Activated CD4-positive, alpha-beta T cell treated with anti-CD3 and anti-CD28 coated beads, Interleukin-2, amount 50 U/mL, for 4 hours (primary cell): ENCODE measurements around the gene CDH4.

Experiments
- DNase-seq, 2 experiments: peaks; one replicate each; pipeline ENCODE4 v3.0.0-alpha.2; 2020

The CDH4 gene

DNA sequence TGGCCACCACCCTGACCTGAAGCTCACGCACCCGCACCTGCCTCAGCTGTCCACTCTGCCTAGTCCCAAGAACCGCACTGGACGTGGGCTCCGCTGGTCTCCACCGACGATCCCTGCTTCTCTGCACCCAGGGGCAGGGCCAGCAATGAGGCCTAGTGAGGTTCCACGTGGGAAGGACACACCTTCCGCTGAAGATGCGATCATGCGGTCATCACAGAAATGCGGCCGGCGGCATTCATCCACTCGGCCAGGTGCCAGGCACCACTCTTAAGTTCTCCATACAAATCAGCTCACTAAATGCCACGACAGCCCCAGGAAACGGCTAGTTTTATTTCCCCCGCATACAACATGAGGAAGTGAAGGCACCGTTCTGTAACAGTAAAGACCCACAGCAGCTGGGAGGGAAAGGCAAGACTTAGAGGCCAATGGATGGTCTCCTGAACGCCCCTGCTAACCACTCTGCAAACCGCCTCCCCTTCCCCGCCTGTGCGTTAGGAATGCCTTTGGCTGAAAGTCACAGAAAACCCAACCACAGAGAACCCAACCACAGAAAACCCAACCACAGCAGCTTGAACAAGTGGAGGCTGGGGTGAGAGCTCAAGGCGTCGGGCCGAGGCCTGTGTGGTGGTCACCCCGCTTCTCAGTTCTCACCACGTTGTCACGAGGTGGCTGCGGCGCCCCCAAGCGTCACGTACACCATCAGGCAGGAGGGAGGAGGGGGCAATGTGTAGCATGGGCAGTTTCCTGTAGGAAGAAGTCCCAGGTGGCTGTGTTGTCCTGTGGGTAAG, 609.2 kb downstream of the CDH4 start:
- DNase-seq, result no peak

DNA sequence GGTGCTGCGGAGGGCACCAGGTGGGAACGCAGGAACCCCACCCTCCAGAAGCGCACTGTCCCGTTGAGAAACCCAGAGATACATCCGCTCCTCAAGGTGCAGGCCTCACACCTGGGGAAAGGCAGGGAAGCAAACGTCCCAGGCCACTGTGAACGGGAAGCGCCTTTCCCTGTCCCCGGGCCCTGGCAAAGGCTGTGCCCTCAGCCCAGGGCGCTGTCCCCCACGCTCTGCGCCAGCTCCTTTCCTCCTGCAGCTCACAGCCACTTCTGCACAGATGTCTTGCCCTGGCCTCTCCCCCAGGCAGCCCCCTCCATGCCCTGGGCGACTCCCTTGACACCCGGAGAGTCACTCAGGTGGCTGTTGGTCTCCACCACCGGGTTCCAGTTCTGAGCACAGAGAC, 609.8 kb downstream of the CDH4 start:
- no peak for DNase-seq

DNA sequence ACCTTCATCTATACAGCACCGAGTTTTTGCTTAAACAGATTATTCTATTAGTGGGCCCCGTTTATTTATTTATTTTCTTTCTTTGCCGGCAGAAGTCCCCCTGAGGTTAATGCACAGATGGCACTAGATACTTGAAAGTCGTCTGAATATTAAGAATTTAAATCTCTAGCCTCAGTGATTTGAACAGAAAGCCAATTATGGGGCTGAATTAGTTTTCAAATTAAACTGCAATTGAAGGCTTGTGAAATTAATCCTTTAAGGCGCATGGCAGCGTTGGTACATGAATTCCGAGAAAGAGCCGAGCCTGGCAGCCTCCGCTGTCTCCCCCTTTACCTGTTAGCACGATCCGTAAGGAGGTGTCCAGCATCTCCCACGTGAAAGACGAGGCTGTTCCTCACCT, 610.8 kb downstream of the CDH4 start:
- no peak for DNase-seq

DNA sequence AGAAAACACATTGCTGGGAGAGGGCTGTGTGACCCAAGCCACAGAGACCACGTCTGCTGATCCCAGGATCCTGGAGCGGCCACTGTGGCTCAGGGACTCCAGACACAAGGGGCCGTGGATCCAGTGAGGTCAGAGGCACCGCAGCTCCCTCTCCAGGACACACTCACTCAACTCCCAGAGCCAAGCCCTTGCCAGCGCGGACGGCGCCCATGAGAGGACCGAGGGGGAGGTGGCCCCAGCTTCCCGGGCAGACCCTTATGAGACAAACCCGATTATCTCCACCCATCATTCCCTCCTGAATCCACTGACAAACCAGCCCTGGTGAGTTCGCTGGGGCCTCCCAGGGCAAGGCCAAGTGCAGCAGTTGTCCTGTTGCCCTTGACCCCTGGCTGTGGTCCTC, 612.4 kb downstream of the CDH4 start:
- DNase-seq, result no peak

DNA sequence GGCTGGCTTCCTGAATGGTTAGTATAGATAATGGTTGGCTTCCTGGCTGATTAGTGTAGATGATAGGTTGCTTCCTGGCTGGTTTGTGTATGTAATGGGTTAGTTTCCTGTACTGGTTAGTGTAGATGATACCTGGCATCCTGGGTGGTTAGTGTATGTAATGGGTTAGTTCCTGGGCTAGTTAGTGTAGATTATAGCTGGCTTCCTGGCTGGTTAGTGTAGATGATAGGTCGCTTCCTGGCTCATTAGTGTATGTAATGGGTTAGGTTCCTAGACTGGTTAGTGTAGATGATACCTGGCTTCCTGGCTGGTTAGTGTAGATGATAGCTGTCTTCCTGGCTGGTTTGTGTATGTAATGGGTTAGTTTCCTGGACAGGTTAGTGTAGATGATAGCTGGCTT, 613.3 kb downstream of the CDH4 start:
- no peak for DNase-seq

DNA sequence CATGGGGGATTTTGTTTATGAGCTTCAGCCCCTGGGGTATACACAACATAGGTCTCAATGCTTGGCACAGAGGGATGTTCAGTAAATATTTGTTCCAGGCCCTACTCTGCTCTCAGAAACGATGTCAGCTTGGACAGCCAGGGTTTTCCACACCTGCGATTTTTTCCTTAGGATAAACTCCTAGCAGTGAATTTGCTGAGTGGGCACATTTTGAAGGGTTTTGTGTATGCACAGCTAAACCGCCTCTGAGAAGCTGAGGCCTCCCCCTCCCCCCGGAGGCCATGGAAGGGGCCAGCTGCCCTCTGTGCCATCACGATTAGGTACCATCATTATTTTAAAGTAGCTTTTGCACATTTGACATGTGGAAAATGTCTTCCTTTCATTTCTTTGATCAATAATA, 614.1 kb downstream of the CDH4 start:
- DNase-seq, result no peak

DNA sequence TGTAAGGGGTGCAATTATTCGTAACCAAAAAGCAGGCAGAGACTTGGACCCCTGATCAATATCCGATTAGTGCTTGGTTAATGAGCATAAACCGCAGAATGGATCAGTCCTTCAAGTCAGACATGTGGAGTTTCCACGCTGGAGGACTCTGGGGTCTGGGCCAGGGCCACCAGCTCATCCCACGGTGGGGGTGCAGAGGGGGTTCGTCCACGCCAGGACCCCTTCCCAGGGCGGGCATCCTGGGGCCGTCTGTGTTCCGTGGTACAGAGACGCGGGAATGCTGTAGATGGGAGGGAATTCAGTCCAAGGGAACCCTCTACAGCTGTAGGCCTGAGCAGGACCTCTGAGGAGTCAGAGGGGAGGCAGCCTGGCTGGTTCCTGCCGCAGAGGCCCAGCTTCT, 615.9 kb downstream of the CDH4 start:
- no peak for DNase-seq

DNA sequence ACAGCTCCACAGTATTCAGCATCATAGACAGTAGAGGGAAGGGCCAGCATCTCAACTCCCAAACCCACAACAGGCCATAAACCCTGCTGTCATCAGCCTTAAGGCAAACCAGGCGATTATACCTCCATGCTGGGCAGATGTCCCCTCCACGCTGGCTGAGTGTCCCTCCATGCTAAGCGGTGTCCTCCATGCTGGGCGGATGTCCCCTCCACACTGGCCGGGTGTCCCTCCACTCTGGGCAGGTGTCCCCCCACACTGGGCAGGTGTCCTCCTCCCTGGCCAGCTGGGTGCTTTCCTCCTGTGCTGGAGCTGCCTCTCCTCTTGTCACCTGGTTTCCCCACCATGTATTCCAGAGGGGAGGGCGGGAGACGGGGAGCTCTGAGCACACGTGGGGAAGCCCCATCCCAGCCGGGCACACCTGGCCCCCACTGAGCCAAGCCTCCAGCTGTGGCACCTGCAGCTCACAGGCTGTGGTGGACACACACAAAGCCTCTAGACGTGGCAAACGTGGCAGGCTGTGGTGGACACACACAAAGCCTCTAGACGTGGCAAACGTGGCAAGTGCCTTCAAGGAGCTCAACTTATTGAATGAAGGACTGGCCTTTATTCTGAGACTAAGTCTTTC, 616.5 kb downstream of the CDH4 start:
- DNase-seq, result no peak

DNA sequence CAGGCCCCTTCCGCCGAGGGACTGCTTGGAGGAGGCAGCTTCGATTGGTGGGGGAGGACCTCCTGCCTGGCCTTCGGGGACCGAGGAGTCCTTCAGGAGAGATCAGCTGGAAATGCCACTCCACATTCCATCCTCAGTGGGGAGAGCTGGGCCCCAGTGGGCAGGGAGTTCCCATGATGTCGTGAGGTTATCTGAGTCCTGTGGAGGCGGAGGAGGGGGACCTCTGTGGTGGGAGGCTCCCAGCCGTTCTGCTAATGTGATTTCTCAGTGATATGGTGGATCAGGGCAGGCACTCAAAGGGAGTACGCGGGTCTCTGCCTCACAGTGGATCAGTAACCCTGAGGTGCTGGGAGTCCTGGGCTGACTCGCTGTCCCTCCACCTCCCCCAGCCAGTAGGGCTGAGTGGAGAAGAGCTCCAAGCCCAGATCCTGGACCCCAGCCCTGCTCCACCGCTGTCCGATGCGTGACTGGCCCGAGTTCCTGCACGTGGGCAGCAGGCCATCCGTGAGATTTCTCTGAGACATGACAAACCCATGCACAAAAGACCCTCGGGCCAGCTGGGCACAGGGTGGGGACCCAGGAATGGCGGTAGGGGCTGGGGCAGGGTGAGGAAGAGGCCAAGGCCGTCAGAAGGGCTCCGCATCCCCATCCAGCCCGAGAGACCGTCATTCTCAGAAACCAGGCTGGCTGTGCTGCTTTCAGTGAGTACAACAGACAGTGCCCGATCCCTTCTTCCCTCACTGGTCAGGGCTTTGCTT, 617.9 kb downstream of the CDH4 start:
- DNase-seq, result no peak

DNA sequence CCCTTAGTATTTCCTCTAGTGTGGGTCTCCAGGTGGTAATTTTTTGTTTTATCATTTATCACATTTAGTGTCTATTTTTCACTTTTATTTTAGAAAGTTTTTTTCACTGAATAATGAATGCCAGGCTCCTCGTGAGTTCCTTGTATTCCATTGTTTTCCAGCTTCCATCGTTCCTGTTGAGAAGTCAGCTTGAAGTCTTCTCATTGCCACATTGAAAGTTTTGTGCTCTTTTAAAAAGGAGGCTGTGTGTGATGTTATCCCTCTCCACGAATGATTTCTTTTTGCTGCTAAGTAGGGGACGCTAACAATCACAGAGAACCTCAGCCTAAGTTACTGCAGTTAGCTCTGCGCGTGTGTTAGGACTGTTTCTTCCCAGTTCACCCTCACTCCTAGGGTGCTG, 619.1 kb downstream of the CDH4 start:
- no peak for DNase-seq

DNA sequence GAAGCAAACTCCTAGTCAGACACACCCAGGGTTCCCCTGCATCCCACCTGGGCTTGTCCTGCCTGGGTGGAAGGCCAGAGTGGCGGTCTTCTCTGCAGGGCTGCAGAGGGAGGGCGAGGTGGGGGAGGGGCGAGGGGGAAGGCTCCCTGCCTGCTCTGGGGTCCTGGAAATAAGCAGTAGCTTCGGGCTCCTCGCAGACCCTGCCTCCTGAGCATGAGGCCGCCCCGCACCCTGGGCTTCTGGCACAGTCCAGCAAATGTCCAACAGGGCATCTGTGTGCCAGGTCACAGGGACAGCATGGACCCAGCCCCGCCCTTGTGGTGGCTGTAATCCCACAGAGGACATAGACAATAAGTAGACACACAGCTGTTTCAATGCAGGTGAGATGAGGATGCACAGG, 619.9 kb downstream of the CDH4 start:
- DNase-seq, result no peak

DNA sequence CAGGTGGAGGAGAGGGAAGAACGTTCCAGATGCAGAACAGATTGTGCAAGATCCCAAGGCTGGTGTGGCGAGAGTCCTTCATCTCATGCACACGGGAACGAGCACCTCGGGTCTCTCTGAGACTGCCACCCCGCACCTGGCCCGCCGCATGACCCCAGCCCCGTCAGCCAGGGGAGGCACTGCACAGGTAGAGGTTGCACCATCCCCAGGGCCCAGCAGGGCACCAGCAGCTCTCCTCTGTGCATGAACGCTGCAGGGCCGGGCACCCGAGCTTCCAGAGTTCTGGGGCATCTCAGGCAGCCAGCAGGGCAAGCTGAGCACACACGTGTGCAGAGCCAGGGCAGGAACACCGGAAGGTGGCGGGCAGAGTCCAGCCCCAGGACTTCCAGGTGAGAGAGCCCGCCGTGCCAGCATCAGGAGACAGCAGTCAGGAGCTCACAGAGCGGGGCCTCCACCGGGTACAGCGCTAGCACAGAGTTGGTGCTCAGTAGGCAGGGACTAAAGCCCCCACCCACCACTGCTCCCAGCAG, 620.4 kb downstream of the CDH4 start:
- no peak for DNase-seq

DNA sequence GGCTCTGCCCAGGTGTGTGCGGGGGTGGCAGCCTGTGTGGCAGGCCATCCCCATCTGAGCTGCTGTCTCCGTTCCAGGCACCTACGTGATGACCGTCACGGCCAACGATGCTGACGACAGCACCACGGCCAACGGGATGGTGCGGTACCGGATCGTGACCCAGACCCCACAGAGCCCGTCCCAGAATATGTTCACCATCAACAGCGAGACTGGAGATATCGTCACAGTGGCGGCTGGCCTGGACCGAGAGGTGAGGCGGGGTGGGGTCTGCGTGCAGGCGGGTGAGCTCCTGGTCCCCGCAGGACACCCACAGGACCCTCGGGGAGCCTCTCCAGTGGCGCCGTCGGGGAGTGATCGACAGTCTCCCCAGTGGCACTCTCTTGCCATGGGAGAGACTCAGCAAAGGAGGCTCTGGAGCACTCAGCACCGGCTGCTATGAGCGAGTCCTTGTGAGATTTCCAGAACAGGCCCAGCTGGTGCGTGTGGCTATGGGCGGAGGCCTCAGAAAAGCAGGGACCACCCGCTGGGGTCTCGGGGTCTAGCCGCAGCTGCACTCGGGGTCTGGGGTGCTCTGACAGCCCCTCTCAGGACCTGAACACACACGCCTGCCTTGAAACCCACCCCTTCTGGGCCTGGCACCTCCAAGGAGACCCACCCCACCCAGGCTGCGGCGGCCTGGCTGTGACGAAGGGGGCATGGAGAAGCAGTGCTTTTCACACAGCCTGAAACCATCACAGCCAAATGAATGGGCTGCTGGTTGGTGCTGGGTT, 621.8 kb downstream of the CDH4 start:
- no peak for DNase-seq

DNA sequence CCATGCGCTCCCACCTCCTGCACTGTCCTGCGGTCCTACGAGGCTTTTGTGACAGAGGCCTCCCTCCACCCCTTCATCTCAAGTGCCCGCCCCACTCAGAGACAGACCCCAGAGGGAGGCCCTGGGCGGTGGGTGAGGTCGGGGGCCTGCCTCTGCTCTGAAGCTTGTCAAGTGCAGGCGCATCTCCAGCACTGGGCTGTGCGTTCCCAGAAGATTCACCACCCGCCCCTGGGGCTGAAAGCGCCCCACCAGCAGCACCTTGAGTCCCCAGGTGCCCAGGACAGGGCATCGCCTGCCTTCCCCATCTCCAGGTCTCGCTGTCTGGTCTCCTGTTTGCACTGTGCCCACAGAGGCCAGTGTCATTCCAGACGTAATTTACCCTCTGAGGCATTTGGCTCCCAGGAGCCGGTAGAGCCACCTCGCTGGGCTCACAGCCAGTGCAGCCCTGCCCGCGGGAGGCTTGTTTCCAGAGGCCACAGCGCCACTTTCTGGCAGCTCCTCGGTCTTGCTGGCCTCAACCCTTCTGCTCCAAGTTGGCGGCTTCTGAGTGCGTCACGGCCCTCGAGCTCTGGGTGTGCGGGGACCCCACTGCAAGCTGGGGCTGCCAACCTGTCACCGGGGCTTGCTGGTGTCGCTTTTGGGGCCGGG, 622.5 kb downstream of the CDH4 start:
- no peak for DNase-seq

DNA sequence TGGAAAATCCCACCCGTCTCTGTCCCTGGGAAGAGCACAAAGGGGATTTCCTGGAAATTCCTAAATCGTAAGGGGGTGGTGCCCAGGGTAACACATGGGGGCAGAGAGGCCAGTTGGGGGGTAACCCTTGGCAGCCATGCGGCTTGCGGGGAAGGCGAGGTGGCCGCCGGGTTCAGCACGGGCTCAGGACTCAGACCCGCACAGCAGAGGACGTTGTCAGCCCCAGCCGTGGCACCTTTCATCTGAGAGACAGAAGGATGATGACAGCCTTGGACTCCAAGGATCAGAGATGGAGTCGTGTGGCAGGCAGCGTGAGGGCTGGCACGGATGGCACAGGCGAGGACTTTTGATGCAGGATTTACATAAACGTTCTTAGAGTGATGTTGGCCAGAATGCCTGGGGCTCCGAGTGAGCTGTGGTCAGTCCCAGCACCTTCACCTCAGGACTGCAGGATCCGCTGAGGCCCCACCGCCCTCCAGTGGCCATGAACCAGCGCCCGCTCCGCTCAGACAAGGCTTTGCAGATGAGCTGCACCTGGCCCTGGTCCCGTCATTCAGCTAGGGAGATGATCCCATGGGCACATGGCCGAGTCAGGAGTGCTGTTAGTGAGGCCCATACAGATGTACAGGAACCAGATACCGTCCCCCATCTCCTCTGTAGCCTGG, 623.3 kb downstream of the CDH4 start:
- DNase-seq, result no peak

DNA sequence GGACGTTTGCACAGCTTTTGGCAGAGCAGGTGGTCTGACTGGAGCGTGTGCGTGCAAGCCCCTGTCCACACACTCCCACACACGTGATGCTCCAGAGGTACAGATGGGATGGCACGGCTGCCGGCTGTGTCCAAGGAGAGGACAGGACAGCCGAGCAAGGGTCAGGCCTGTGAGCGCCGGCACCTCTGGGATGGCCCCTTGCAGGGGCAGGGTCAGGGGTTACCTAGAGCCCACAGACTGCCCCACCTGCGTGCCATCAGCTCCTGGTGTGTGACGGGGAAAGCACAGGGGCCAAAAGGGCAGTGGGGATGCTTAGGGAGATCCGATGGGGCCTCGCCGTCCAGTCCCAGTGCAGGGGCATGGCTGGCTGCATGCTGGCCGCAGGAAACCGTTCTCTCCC, 623.9 kb downstream of the CDH4 start:
- DNase-seq, result no peak

DNA sequence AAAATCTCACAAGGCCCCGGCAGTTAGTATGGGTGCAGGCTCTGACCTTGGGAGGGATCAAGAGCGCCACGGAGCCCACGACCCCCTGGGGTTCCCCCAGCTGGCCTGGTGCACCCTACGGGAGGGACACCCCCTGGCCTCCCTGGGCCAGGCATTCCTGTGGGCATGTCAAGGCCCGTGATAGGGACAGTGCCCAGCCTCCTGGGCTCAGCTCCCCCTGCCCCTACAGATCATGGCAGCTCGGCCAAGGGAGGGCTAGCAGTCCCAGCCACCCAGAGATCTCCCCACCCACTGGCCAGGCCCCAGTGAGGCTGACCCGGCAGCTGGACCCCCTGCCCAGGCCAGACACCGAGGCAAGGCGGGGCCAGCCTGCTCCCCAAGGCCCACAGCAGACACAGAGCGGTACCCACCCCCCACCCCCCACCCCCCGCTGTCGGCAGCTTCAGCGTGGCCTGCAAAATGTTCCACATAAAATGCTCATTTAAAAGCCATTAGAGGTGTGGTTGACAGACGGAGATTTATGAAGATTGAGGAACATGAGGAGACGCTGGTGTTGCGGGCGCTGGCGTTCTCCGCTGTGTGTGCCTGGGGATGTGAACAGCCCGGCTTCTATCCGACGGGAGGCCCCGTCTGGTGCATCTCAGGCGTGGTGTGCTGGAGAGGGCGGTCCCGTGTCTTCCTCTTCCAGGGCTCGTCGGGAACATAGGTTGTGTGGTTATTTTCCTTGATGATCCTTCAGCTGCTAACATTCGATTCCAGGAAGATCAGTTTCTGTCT, 625.1 kb downstream of the CDH4 start:
- no peak for DNase-seq

DNA sequence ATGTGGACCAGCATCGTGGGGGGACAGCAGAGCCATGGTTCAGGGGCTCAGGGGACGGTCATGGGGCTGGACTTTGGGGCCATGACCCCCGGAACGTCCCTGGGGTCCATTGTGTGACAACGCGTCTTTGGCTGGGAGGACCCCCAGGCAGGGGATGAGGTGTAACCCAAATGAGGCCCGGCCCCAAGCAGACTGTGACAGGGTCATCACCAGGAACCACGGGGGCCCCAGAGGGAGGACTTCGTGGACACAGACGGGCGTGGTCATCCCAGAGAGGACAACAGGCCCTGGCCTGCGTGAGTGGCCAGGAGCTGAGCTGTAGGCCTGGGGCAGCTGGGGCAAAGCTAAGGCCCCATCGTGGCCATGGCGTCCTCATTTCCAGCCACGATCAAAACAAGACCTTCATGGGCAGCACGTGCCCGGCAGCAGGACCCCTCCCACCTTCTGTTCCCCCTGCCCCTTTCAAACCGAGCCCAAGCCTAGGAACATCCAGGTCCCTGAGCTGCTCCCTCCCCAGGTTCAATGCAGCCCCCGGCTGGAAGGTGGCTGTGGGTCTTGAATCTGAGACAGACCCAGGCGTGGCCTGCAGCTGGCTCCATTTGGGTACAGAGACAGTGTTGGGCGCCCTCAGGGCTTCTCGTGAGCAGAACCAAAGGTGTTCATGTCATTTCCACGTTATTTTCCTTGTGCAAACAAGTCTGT, 625.9 kb downstream of the CDH4 start:
- DNase-seq, result no peak

DNA sequence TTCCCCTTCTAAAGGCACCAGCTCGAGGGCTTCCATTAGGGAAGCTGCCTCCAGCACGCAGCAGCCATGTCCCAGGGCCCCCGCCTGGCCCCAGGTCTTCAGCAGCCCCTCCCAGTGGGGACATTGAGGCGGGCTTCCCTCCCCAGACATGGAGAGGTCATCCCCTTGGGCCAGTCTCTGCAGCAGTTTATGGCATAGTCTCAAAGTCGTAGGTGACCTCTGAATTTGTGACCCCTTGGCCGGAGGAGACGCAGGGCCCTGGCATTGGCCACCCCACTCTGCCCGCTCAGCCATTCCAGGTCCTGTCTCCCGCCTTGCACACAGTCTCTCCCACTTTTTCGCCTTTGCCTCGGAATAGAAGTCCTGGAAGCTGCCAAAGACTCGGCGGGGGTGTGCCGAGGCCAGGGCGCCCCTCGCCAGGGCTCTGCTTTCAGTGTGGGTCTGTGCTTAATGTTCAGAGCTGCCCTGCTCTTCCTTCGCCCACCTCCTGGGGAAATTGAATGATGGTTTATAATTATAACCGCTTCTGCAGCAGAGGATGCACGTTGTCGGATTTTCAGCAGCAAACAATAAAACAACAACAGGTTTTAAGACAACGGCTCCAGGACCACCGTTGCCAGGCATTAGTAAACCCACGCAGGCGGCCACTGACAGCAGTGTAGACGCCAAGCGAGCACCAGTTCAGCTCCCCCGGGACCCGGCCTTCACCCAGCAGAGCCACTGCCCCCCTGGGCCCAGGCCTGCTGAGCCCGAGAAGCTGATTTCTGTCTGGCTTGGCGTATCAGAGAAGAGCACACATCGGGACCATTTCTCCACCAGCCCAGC, 626.6 kb downstream of the CDH4 start:
- no peak for DNase-seq

DNA sequence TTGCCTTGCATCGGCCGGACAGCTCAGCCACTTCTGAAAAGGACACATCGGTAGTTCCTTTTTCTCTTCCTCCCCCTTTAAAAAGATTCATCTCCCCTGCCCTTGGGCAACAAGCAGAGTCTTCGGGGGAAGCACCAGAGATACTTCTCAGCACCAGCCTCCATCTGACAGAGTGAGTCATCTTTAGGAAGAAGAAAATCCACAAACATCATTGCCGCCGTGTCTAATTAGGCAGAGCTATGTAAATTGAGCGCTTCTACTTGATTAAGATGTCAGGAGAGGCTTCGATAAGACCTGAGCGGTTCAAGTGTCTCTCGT, 627.2 kb downstream of the CDH4 start:
- no peak for DNase-seq
